Occipital lobe (tissue), 2 donors: ENCODE results near the gene RAD51. TPM values are rescaled to one million over a fixed set of nuclear protein-coding genes. Genes with fewer than 3 reads are reported as not detected.

Source experiments
- small RNA-seq: library from RNA; depleted of rRNA; stranded (forward); fragments of <200 nt; gene quantifications from one replicate; pipeline ENCODE3, GENCODE V24; 2014
- total RNA-seq: library from RNA; depleted of rRNA; stranded (reverse); fragments of >200 nt; gene quantifications from one replicate; pipeline ENCODE4 v1.2.3, GENCODE V29; 2014

The RAD51 gene
- total RNA-seq, 1 donor from 2014 or later, result 0.47 TPM

Small RNA genes within 50 kb of the gene (small RNA-seq; reads per million reads assigned to genes)
- gene SUMO2P15, result not detected

Other genes with a start within 250 kb of the RAD51 start
- 1.6 TPM for gene CHST14, start 224.2 kb upstream of the RAD51 start, total RNA-seq
- gene CCDC32, start 130.1 kb upstream of the RAD51 start, total RNA-seq, result 25.9 TPM
- gene RPUSD2, start 125.9 kb upstream of the RAD51 start, total RNA-seq, result 14.2 TPM
- gene KNL1, start 100.9 kb upstream of the RAD51 start, total RNA-seq, result 4.7 TPM
- 15.0 TPM for gene RMDN3, start 60.1 kb downstream of the RAD51 start, total RNA-seq
- 1.9 TPM for gene GCHFR, start 68.9 kb downstream of the RAD51 start, total RNA-seq
- not detected for gene C15orf62, start 74.8 kb downstream of the RAD51 start, total RNA-seq
- gene ZFYVE19, start 111.9 kb downstream of the RAD51 start, total RNA-seq, result 21.8 TPM
- 12.8 TPM for gene DNAJC17, start 112.3 kb downstream of the RAD51 start, total RNA-seq
- gene PPP1R14D, start 133.5 kb downstream of the RAD51 start, total RNA-seq, result not detected
- gene SPINT1, start 148.9 kb downstream of the RAD51 start, total RNA-seq, result 5.1 TPM
- 10.8 TPM for gene RHOV, start 179.1 kb downstream of the RAD51 start, total RNA-seq
- gene VPS18, start 199.3 kb downstream of the RAD51 start, total RNA-seq, result 27.5 TPM
- gene DLL4, start 234.2 kb downstream of the RAD51 start, total RNA-seq, result 4.8 TPM